Thoracic aorta (tissue), 2 donors: ENCODE measurements around the gene INPP5A. TPM values are rescaled to one million over a fixed set of nuclear protein-coding genes. Genes with fewer than 3 reads are reported as not detected.

Experiments
- ATAC-seq: fragments of 150-250 bp; one replicate; pipeline ENCODE4 v1.8.0; 2017; ENCODE audit warnings: low read depth; ENCODE audit not compliant: insufficient number of reproducible peaks, low FRiP score
- DNase-seq: peaks from one replicate; pipeline ENCODE4 v3.0.0-alpha.2; 2020; ENCODE audit warnings: low spot score
- H3K27ac ChIP-seq, 2 donors: fragments of 200-600 bp; sonication (generic); 1 replicate in 1 of 2; 2 replicates in 1 of 2; pipeline ENCODE4 v1.5.1; 2016; ENCODE audit warnings: mild to moderate bottlenecking in 2 of 2, moderate library complexity in 2 of 2
- H3K27me3 ChIP-seq: fragments of 200-600 bp; sonication (generic); replicated peaks from 2 replicates; pipeline ENCODE4 v1.6.0; 2016; ENCODE audit warnings: mild to moderate bottlenecking; ENCODE audit not compliant: insufficient read depth
- H3K36me3 ChIP-seq: fragments of 200-600 bp; sonication (generic); one replicate; pipeline ENCODE4 v1.5.1; 2016
- H3K4me1 ChIP-seq, 2 donors: fragments of 200-600 bp; sonication (generic); 1 replicate in 1 of 2; 2 replicates in 1 of 2; pipeline versions ENCODE4 v1.5.1 to v1.6.0; 2016; ENCODE audit warnings: low read depth in 2 of 2, mild to moderate bottlenecking in 1 of 2; ENCODE audit not compliant: control insufficient read depth in 1 of 2
- H3K4me3 ChIP-seq: fragments of 200-600 bp; sonication (generic); 2 replicates; pipeline ENCODE4 v1.5.1; 2016; ENCODE audit warnings: mild to moderate bottlenecking
- H3K9me3 ChIP-seq: fragments of 200-600 bp; sonication (generic); 2 replicates; pipeline ENCODE4 v1.5.1; 2016
- total RNA-seq, 2 donors: library from RNA; depleted of rRNA; stranded (reverse); fragments of >200 nt; gene quantifications; one replicate each; pipeline versions ENCODE4 v1.1.0 to v1.2.3, GENCODE V29; 2016
- TF ChIP-seq, protein P1 (sequence below): fragments of 200-600 bp; sonication (generic); IDR thresholded peaks from one replicate; pipeline ENCODE4 v1.5.1; 2019; ENCODE audit warnings: antibody characterized with exemption

INPP5A gene
- total RNA-seq, 2 donors from 2014 or later = 120 to 142 TPM

DNA sequence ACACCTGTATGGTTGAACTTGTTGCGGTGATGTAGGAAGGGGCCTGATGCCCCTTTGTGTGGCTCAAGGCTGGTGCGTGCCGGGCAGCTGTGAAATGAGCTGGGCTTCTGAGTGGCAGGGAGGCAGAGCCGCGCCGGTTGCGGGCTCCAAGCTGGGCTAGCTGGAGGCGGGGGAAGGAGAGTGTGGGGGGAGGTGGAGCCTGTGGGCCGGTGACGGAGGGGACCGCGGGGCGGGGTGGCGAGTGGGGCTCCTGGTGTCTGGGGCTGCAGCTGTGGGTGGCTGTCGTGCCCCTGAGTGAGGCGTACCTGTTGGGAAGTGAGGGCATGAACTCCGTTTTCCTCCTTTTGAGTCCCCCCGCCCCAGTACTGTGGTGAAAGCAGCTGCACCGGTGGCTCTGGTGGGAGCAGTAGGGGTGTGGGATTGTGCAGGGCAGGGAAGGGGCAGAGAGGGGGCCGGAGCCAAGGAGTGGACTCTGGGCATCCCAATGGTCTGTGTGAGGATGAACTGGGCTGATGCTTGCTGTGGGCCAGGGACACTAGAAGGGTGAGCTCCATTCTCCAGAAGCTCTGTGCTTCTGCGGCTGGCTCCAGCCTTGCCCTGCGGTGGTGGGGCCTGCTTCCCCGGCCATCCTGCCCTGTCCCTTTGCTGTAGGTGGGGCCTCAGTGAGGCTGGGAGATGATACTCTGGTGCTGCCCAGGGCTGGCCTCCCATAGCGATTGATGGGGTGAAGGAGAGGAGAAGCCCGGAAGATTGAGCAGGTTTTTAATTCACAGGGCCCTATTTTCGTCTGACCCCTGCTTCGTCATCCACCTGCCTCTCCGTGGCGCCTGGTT, 41.7 kb downstream of the INPP5A start:
- ATAC-seq (no peak), DNase-seq (no peak)
- Histone ChIP-seq H3K36me3 (no peaks in the 10 kb centered on the region), H3K27me3 (no peaks in the 10 kb centered on the region), H3K4me1 (peaks cover 29 to 78% of the 10 kb centered on the region in 2 donors), H3K4me3 (peak overlapping the region; percentile 41), H3K9me3 (no peaks in the 10 kb centered on the region), H3K27ac (peak overlapping the region in 1 of 2 donors; percentile 29)
- TF ChIP-seq, protein P1, sequence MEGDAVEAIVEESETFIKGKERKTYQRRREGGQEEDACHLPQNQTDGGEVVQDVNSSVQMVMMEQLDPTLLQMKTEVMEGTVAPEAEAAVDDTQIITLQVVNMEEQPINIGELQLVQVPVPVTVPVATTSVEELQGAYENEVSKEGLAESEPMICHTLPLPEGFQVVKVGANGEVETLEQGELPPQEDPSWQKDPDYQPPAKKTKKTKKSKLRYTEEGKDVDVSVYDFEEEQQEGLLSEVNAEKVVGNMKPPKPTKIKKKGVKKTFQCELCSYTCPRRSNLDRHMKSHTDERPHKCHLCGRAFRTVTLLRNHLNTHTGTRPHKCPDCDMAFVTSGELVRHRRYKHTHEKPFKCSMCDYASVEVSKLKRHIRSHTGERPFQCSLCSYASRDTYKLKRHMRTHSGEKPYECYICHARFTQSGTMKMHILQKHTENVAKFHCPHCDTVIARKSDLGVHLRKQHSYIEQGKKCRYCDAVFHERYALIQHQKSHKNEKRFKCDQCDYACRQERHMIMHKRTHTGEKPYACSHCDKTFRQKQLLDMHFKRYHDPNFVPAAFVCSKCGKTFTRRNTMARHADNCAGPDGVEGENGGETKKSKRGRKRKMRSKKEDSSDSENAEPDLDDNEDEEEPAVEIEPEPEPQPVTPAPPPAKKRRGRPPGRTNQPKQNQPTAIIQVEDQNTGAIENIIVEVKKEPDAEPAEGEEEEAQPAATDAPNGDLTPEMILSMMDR = no peak

DNA sequence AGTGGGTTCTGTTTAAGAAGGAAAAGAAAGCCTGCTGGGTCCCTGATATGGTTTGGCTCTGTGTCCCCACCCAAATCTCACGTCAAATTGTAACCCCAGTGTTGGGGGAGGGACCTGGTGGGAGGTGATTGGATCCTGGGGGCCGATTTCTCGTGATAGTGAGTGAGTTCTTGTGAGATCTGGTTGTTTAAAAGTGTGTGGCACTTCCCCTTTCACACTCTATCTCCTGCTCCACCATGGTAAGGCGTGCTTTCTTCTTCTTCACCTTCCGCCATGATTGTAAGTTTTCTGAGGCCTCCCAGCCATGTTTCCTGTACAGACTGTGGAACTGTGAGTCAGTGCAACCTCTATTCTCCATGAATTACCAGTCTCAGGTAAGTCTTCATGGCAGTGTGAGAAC, 42.6 kb downstream of the INPP5A start:
- no peak for ATAC-seq
- no peaks in the 10 kb centered on the region for H3K36me3 ChIP-seq
- no peaks in the 10 kb centered on the region for H3K27me3 ChIP-seq
- peak overlapping the region in 1 of 2 donors; percentile 29 for H3K27ac ChIP-seq
- TF ChIP-seq, protein P1 = no peak
- no peak for DNase-seq
- no peak overlapping the region for H3K4me3 ChIP-seq
- H3K9me3 ChIP-seq = no peaks in the 10 kb centered on the region
- H3K4me1 ChIP-seq = peaks cover 24 to 77% of the 10 kb centered on the region in 2 donors

DNA sequence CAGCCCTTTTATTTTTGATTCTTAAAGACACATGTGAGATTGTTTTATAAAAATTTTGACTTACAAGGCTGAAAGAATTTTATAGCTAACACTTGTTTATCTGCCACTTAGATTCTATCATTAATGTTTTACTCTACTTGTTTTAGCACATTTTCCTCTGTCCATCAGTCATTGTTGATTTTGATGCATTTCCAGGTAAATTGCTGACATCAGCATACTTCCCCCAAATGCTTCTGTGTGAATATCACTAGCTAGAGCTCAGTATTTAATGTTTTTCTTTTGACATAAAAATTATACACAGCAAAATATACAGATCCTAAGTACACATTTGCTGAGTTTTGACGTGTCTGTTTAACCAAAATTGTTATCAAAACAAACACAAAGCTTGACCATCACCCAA, 43.0 kb downstream of the INPP5A start:
- ATAC-seq (no peak), DNase-seq (no peak)
- Histone ChIP-seq H3K4me3 (no peak overlapping the region), H3K27ac (no peak overlapping the region), H3K36me3 (no peaks in the 10 kb centered on the region), H3K9me3 (no peaks in the 10 kb centered on the region), H3K4me1 (peaks cover 21 to 77% of the 10 kb centered on the region in 2 donors), H3K27me3 (no peaks in the 10 kb centered on the region)
- TF ChIP-seq, protein P1 = no peak

DNA sequence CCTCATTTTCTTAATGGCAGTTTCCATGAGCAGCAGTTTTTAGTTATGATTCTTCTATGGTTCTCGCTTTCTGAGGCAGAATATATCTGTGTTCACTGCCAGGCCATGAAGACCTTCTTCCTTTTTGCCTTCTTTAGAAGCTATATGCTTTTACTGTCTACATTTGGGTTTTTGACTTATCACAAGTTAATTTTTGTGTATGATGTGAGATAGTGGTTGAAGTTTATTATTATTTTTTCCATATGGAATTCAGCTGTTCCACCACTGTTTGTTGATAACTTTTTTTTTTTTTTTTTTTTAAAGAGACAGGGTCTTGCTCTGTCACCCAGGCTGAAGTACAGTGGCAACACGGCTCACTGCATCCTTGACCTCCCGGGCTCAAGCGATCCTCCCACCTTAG, 44.5 kb downstream of the INPP5A start:
- H3K27me3 ChIP-seq = no peaks in the 10 kb centered on the region
- no peak for DNase-seq
- TF ChIP-seq, protein P1 = no peak
- no peaks in the 10 kb centered on the region for H3K9me3 ChIP-seq
- H3K4me3 ChIP-seq = no peak overlapping the region
- no peak overlapping the region for H3K27ac ChIP-seq
- H3K4me1 ChIP-seq = peaks cover 27 to 77% of the 10 kb centered on the region in 2 donors
- no peak for ATAC-seq
- no peaks in the 10 kb centered on the region for H3K36me3 ChIP-seq

DNA sequence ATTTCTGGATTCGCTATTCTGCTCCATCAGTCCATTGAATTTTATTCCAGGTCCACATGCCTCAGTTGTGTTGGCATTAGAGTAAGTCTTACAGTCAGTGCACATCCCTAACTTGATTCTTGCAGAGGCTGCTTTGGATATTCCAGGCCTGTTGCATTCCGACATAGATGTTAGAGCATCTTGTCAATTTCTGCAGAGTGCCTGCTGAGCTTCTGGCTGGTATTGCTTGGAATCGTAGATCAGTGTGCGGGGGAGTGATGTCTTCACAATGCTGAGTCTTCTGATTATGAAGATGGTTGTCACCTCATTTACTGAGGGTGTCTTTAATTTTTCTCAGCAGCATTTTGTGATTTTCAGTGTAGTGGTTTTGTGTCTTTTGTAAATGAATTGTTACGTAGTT, 45.2 kb downstream of the INPP5A start:
- H3K4me1 ChIP-seq = peaks cover 30 to 77% of the 10 kb centered on the region in 2 donors
- no peaks in the 10 kb centered on the region for H3K36me3 ChIP-seq
- TF ChIP-seq, protein P1 = no peak
- peak overlapping the region in 1 of 2 donors; percentile 53 for H3K27ac ChIP-seq
- ATAC-seq (no peak), DNase-seq (no peak)
- no peak overlapping the region for H3K4me3 ChIP-seq
- no peaks in the 10 kb centered on the region for H3K9me3 ChIP-seq
- no peaks in the 10 kb centered on the region for H3K27me3 ChIP-seq
